Smooth muscle cell of the coronary artery (primary cell): ENCODE data around the gene SULT1A2. TPM values are rescaled to one million over a fixed set of nuclear protein-coding genes. Genes with fewer than 3 reads are reported as not detected.

Source experiments
- total RNA-seq: library from RNA; depleted of rRNA; stranded (reverse); fragments of >200 nt; gene quantifications from 2 replicates; pipeline ENCODE4 v1.2.3, GENCODE V29; 2014; ENCODE audit warnings: low replicate concordance

SULT1A2 gene
- 0.23 TPM in 1 of 2 replicates, not detected in the other for total RNA-seq

DNA sequence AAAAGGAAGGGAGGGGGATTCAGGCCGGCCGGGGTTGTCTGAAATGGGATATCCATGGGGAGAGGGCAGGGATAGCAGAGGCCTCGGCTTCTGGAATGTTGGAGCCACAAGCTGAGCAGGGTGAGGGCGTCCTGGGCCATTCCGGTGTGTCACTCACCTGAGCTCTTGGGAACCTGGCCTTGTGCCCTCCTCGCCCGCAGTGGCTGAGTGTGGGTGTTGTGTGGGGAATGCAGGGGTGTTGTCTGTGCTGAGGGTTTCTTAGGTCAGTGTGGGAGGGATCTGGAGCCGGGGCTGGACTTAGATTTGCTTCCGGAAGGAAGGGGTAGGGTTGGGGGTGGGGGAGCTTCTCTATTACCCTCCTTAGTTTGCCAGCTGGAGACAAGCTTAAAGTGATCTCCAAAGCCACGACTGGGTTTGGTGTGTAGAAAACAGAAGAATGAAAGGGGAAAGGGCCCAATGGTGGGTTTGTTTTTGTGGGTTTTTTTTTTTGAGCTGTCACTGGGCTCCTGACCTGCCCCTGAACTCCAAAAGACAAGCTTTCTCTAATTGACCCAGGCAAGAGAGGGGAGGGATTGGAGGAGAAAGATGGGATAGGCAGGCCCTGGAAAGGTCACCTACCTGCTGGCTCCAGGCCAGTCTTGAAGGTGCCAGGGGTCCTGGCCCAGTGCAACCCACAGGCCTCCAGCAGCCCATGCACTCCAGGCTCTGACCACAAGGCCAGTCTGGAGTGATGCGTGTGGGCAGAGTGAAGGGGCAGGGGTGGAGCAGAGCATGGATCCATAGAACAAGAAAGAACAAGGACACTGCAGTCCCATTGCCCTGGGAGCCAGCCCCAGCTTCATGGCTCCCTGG is at the start of gene SULT1A2:
Gene SULT1A2 (minus strand): TSS at position 211 of the 852 bp plus-strand sequence. CDS start 1,120 bp downstream, outside the sequence.

DNA sequence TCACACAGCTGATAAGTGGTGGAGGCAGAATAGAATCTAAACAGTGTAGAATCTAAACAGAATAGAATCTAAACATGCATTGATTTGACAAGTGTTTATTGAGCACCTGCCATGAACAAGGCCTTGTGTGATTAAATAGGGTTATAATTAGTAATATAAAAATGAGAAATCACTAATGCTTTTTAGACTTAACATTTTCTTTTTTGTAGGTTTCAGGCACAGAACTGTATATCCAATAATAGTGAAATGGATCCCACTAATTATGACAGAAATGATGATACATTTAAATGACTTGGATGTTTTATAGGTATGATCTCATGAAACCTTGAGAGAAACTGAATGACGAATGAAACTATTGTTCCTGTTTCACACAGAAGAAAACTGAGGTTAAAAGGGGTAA is 40.9 kb upstream of the SULT1A2 start, which contains the start of gene NPIPB8:
Gene NPIPB8 (plus strand): TSS at position 301 of the 400 bp plus-strand sequence. CDS start 296 bp downstream, outside the sequence.

DNA sequence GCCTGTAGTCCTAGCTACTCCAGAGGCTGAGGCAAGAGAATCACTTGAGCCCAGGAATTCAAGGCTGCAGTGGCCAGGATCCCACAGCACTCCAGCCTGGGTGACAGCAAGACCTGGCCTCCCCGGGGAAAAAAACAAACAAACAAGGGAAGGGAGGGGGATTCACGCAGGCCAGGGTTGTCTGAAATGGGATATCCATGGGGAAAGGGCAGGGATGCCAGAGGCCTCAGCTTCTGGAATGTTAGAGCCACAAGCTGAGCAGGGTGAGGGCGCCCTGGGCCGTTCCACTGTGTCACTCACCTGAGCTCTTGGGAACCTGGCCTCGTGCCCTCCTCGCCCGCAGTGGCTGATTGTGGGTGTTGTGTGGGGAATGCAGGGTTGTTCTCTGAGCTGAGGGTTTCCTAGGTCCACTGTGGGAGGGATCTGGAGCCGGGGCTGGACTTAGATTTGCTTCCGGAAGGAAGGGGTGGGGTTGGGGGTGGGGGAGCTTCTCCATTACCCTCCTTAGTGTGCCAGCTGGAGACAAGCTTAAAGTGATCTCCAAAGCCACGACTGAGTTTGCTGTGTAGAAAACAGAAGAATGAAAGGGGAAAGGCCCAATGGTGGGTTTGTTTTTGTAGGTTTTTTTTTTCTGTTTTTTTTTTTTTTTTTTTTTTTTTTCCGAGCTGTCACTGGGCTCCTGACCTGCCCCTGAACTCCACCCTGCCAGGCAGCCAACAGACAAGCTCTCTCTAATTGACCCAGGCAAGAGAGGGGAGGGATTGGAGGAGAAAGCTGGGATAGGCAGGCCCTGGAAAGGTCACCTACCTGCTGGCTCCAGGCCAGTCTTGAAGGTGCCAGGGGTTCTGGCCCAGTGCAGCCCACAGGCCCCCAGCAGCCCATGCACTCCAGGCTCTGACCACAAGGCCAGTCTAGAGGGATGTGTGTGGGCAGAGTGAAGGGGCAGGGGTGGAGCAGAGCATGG is 13.1 kb upstream of the SULT1A2 start, which contains the start of gene SULT1A1:
Gene SULT1A1 (minus strand): TSS at position 414 of the 964 bp plus-strand sequence. CDS start 1,189 bp downstream, outside the sequence.

DNA sequence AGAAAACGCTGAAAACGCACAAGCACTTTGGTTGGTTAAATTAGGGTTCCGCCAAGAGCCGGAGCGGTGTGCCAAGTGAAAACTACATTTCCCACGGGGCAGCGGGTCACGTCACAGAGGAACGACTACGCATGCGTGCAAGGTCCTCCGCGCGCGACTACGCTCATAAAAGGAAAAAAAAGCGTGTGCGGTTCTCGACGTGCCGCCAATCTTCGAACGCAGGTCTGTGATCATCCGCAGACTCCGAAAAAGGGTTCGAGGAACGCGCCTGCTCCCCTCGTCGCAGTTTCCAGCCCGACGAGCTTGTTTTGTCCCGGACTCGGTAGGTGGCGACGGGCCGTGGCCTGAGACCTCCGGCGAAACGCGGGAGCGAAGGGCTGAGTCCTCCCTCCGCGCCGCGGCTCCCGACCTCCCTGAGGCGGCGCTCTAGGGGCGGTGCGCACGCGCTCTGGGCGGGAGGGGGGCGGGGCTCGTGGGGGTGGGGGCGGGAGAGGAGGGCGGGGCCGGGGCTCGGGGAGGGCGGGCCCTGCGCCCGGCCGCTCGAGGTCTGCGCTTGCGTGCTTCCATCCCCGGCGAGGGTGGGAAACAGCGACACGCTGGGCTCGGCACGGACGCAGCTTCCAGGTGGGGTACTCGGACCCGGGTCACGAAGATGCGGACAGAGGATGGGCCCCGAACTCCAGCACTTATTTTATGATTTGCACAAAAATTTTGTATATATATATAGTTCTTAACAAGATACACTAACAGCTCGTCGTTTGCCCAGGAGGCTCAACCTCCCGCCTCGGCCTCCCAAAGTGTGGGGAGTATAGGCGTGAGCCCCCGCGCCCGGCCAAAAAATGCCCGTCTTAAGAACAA is 42.8 kb downstream of the SULT1A2 start, which contains the start of gene SGF29:
Gene SGF29 (plus strand): TSS at position 145 of the 858 bp plus-strand sequence. CDS start 27,150 bp downstream, outside the sequence.

Other genes starting within 250 kb of the SULT1A2 start
- gene NPIPB6, start 233.5 kb downstream of the SULT1A2 start, total RNA-seq, result 0.30 TPM in 1 of 2 replicates, not detected in the other
- 64.8 and 144 TPM in 2 replicates for gene EIF3CL, start 193.2 kb downstream of the SULT1A2 start, total RNA-seq
- not detected in 2 replicates for gene NPIPB7, start 124.7 kb downstream of the SULT1A2 start, total RNA-seq
- 8.0 and 10.1 TPM in 2 replicates for gene CLN3, start 105.0 kb downstream of the SULT1A2 start, total RNA-seq
- not detected in 2 replicates for gene APOBR, start 102.4 kb downstream of the SULT1A2 start, total RNA-seq
- not detected in 2 replicates for gene IL27, start 90.2 kb downstream of the SULT1A2 start, total RNA-seq
- gene NUPR1, start 58.1 kb downstream of the SULT1A2 start, total RNA-seq, result 43.7 and 74.9 TPM in 2 replicates
- gene SGF29, start 43.1 kb downstream of the SULT1A2 start, total RNA-seq, result 7.7 and 7.8 TPM in 2 replicates
- gene SULT1A1, start 13.0 kb upstream of the SULT1A2 start, total RNA-seq, result 5.0 and 12.9 TPM in 2 replicates
- not detected in 2 replicates for gene NPIPB8, start 41.0 kb upstream of the SULT1A2 start, total RNA-seq
- gene EIF3C, start 114.4 kb upstream of the SULT1A2 start, total RNA-seq, result 158 and 350 TPM in 2 replicates
- 0.35 and 0.90 TPM in 2 replicates for gene NPIPB9, start 154.7 kb upstream of the SULT1A2 start, total RNA-seq
- 23.2 and 31.5 TPM in 2 replicates for gene ATXN2L, start 225.9 kb upstream of the SULT1A2 start, total RNA-seq
- 99.7 and 139 TPM in 2 replicates for gene TUFM, start 249.3 kb upstream of the SULT1A2 start, total RNA-seq